GM19240 (cell line): Measurements from ENCODE around the gene ARAP2.

Source experiments
- DNase-seq: peaks from one replicate; pipeline ENCODE4 v3.0.0; 2011; ENCODE audit warnings: low spot score; ENCODE audit not compliant: insufficient read length

ARAP2 gene

GRCh38 chr4:36244257-36245082 lies at the start of gene ARAP2:
Gene ARAP2 (minus strand): TSS chr4:36244514. CDS start chr4:36229486, 15,028 bp downstream.
- DNase-seq = no peak

- no peak for DNase-seq
Measured at GRCh38 chr4:36292556-36293188, 48.4 kb upstream of the ARAP2 start.

GRCh38 chr4:36290641-36291040 lies 46.3 kb upstream of the ARAP2 start:
- no peak for DNase-seq

GRCh38 chr4:36288731-36289426 lies 44.6 kb upstream of the ARAP2 start:
- no peak for DNase-seq

GRCh38 chr4:36286481-36286871 lies 42.2 kb upstream of the ARAP2 start:
- no peak for DNase-seq

- DNase-seq = peak; percentile 29
Measured at GRCh38 chr4:36285784-36286480, 41.6 kb upstream of the ARAP2 start.

GRCh38 chr4:36283912-36284465 lies 39.7 kb upstream of the ARAP2 start:
- DNase-seq = no peak

GRCh38 chr4:36282503-36283030 lies 38.3 kb upstream of the ARAP2 start:
- no peak for DNase-seq

GRCh38 chr4:36281384-36282106 lies 37.2 kb upstream of the ARAP2 start, which contains the start of gene DTHD1:
Gene DTHD1 (plus strand): TSS chr4:36281616. CDS start chr4:36281759, 143 bp downstream.
- DNase-seq = no peak

- DNase-seq = no peak
Measured at GRCh38 chr4:36280555-36280954, 36.2 kb upstream of the ARAP2 start.

GRCh38 chr4:36278789-36279188 lies 34.5 kb upstream of the ARAP2 start:
- no peak for DNase-seq

GRCh38 chr4:36277533-36277932 lies 33.2 kb upstream of the ARAP2 start:
- DNase-seq = no peak

GRCh38 chr4:36274158-36274557 lies 29.8 kb upstream of the ARAP2 start:
- DNase-seq = no peak

GRCh38 chr4:36273276-36273675 lies 29.0 kb upstream of the ARAP2 start:
- no peak for DNase-seq

GRCh38 chr4:36269533-36270173 lies 25.3 kb upstream of the ARAP2 start:
- DNase-seq = no peak

GRCh38 chr4:36269101-36269500 lies 24.8 kb upstream of the ARAP2 start:
- DNase-seq = no peak

- no peak for DNase-seq
Measured at GRCh38 chr4:36267486-36268268, 23.4 kb upstream of the ARAP2 start.

- no peak for DNase-seq
Measured at GRCh38 chr4:36264207-36264826, 20.0 kb upstream of the ARAP2 start.

- DNase-seq = no peak
Measured at GRCh38 chr4:36260731-36261130, 16.4 kb upstream of the ARAP2 start.
